HG03521 (cell line): ENCODE measurements around the gene PHGDH.
"Not testable (repeated sequence)": the region's sequence is repeated elsewhere in the genome, so short reads cannot be mapped to it uniquely, and the experiment has no call there.

Experiments
- ATAC-seq: cut with Tn5 transposase; IDR thresholded peaks from one replicate; pipeline ENCODE4 v1.9.1; 2021; ENCODE audit warnings: mild to moderate bottlenecking, moderate library complexity; ENCODE audit not compliant: unreplicated experiment

PHGDH gene

GRCh38 chr1:119786473-119787050 lies 74.8 kb downstream of the PHGDH start:
- ATAC-seq, result not testable (repeated sequence)

DNA sequence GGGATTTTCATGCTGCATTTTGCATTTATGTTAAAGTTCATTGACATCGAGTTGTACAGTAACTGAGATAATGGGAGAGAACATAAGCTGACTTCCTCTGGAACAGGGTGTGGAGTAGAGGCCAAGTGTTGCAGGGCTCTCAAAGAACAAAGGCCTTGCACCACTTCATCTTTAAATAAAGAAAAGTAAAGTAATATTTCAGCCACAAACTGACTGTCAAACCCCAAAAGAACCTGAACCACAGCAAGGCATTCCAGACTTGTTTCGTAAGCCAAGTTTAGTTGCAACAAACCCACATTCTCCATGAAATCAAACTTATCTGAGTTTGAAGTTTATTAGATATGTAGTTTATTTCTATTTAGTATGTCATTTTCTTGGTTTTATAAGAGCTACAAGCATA lies 76.0 kb downstream of the PHGDH start:
- ATAC-seq, result no peak

DNA sequence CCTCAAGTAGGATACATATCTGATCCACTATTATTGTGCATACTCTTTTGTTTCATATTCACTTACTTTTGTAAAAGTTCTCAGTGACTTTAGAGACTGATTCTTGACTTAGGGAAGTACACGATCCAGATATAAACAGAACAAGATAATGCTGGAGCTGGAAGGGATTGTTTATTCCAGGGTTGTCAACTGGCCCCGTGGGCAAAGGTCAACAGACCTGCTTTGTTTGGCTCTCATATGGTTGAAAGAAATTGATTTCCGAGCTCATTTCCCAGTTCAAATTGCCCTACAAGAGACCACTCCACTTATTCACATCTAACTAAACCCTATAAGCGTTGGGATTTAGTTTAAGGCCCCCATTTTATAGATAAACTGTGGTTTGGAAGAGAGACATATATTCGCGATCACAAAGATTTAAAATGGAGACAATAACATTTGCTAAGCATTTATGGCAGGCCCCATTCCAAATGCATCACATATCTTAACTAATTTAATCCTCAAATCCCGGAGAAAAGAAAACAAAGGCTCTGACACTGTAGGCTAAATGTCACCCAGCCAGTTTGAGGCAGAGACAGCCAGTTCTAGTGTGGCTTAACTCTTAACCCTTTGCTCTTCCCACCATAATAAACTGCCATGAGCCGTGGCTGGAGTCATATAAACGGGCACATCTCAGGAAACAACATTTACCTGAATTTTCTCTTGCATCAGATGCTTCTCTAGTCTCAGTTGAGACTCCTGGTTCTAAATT lies 78.9 kb downstream of the PHGDH start:
- no peak for ATAC-seq

GRCh38 chr1:119791377-119791776 lies 79.6 kb downstream of the PHGDH start:
- no peak for ATAC-seq
